ENCODE results near the gene SPOCK1.
"Not testable (repeated sequence)": the region's sequence is repeated elsewhere in the genome, so short reads cannot be mapped to it uniquely, and the experiment has no call there.

DNA sequence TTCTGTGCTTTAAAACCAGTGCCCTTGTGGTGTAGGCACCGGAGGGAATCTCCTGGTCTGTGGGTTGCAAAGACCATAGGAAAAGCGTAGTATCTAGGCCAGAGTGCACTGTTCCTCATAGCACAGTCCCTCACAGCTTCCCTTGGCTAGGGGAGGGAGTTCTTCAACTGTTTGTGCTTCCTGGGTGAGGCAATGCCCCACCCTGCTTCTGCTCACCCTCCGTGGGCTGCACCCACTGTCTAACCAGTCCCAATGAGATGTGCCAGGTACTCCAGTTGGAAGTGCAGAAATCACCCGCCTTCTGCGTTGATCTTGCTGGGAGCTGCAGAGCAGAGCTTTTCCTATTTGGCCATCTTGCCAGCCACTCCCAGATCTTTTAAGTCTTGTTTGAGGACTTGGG, 545.0 kb downstream of the SPOCK1 start:
- not testable (repeated sequence) for TF ChIP-seq POLR2A (IDR thresholded peaks at IDR 0.05)
- TF ChIP-seq, protein P1, sequence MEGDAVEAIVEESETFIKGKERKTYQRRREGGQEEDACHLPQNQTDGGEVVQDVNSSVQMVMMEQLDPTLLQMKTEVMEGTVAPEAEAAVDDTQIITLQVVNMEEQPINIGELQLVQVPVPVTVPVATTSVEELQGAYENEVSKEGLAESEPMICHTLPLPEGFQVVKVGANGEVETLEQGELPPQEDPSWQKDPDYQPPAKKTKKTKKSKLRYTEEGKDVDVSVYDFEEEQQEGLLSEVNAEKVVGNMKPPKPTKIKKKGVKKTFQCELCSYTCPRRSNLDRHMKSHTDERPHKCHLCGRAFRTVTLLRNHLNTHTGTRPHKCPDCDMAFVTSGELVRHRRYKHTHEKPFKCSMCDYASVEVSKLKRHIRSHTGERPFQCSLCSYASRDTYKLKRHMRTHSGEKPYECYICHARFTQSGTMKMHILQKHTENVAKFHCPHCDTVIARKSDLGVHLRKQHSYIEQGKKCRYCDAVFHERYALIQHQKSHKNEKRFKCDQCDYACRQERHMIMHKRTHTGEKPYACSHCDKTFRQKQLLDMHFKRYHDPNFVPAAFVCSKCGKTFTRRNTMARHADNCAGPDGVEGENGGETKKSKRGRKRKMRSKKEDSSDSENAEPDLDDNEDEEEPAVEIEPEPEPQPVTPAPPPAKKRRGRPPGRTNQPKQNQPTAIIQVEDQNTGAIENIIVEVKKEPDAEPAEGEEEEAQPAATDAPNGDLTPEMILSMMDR (IDR thresholded peaks at IDR 0.05), result not testable (repeated sequence)

Data from Peyer's patch (tissue), 4 donors.